Activated T-cell treated with anti-CD3 and anti-CD28 coated beads, Interleukin-2, amount 50 U/mL, for 72 hours (primary cell): ENCODE data around the gene RSPO1. TPM values are rescaled to one million over a fixed set of nuclear protein-coding genes. Genes with fewer than 3 reads are reported as not detected.
"Not testable (repeated sequence)": the region's sequence is repeated elsewhere in the genome, so short reads cannot be mapped to it uniquely, and the experiment has no call there.

Experiments used
- ATAC-seq, 2 donors: fragments of 150-1000 bp; cut with Tn5 transposase; replicated peaks in 1 of 2; 2 replicates each; pipeline ENCODE4 v1.10.0; 2021; ENCODE audit warnings: moderate library complexity in 2 of 2, mild to moderate bottlenecking in 1 of 2
- DNase-seq, 2 donors: peaks; one replicate each; pipeline ENCODE4 v3.0.0; 2021 to 2022; ENCODE audit warnings: mixed read lengths in 1 of 2
- H3K27ac Mint-ChIP-seq: one replicate; pipeline ENCODE4 v1.8.0; 2022; ENCODE audit warnings: mild to moderate bottlenecking, moderate library complexity, mixed read lengths
- H3K27me3 Mint-ChIP-seq: one replicate; pipeline ENCODE4 v1.8.0; 2022; ENCODE audit warnings: low read depth, mixed read lengths
- H3K36me3 Mint-ChIP-seq, 2 donors: one replicate each; pipeline ENCODE4 v1.8.0; 2022; ENCODE audit warnings: mixed read lengths in 2 of 2, mild to moderate bottlenecking in 1 of 2; ENCODE audit not compliant: insufficient read depth in 2 of 2
- H3K4me1 Mint-ChIP-seq: one replicate; pipeline ENCODE4 v1.8.0; 2022; ENCODE audit warnings: low read depth, mixed read lengths
- H3K4me3 Mint-ChIP-seq, 2 donors: one replicate each; pipeline ENCODE4 v1.8.0; 2022; ENCODE audit warnings: mild to moderate bottlenecking in 2 of 2, mixed read lengths in 2 of 2, moderate library complexity in 2 of 2
- H3K9me3 Mint-ChIP-seq, 2 donors: one replicate each; pipeline ENCODE4 v1.8.0; 2022; ENCODE audit warnings: mixed read lengths in 2 of 2
- total RNA-seq, 2 donors: library from RNA; stranded (reverse); gene quantifications; one replicate each; pipeline ENCODE4 v1.2.3, GENCODE V29; 2022

Gene RSPO1
- total RNA-seq, 2 donors from 2014 or later: not detected

GRCh38 chr1:37602750-37603694 is 31.7 kb downstream of the RSPO1 start:
- peak; percentile 63 to 67 for ATAC-seq
- peak; percentile 35 to 43 for DNase-seq
- H3K27ac Mint-ChIP-seq: no peak overlapping the region
- no peaks in the 10 kb centered on the region for H3K9me3 Mint-ChIP-seq
- peaks cover 5% of the 10 kb centered on the region for H3K4me1 Mint-ChIP-seq
- H3K27me3 Mint-ChIP-seq: no peaks in the 10 kb centered on the region
- peak overlapping the region in 1 of 2 donors; percentile 35 for H3K4me3 Mint-ChIP-seq
- no peaks in the 10 kb centered on the region for H3K36me3 Mint-ChIP-seq

GRCh38 chr1:37601441-37601840 is 33.3 kb downstream of the RSPO1 start:
- peaks cover 7% of the 10 kb centered on the region for H3K4me1 Mint-ChIP-seq
- no peaks in the 10 kb centered on the region for H3K9me3 Mint-ChIP-seq
- H3K36me3 Mint-ChIP-seq: no peaks in the 10 kb centered on the region
- no peak for ATAC-seq
- no peak overlapping the region for H3K4me3 Mint-ChIP-seq
- H3K27me3 Mint-ChIP-seq: no peaks in the 10 kb centered on the region
- no peak overlapping the region for H3K27ac Mint-ChIP-seq
- DNase-seq: no peak

- H3K27me3 Mint-ChIP-seq: no peaks in the 10 kb centered on the region
- peaks cover 5 to 7% of the 10 kb centered on the region in 2 donors for H3K36me3 Mint-ChIP-seq
- H3K4me3 Mint-ChIP-seq: no peak overlapping the region
These were observed 34.8 kb downstream of the RSPO1 start for GRCh38 chr1:37599940-37600339.

GRCh38 chr1:37596182-37596667 is 38.5 kb downstream of the RSPO1 start:
- Mint-ChIP-seq H3K36me3 (peaks cover 7 to 19% of the 10 kb centered on the region in 2 donors), H3K27me3 (no peaks in the 10 kb centered on the region), H3K9me3 (no peaks in the 10 kb centered on the region), H3K4me1 (peaks cover 44% of the 10 kb centered on the region), H3K27ac (peak overlapping the region; percentile 26), H3K4me3 (peak overlapping the region; percentile 99 to 100)
- ATAC-seq: peak; percentile 2 to 12
- no peak for DNase-seq

More at GRCh38 chr1:37599940-37600339, 34.8 kb downstream of the RSPO1 start:
- Mint-ChIP-seq H3K9me3 (no peaks in the 10 kb centered on the region), H3K4me1 (peaks cover 21% of the 10 kb centered on the region), H3K27ac (no peak overlapping the region)
- ATAC-seq: no peak
- DNase-seq: no peak

- H3K4me3 Mint-ChIP-seq: peak within 1 kb of the TSS; percentile 99 to 100
- ATAC-seq (peak; percentile 99), DNase-seq (peak; percentile 98)
- peaks cover 7 to 23% of the 10 kb centered on the region in 2 donors for H3K36me3 Mint-ChIP-seq
- H3K4me1 Mint-ChIP-seq: peaks cover 48% of the 10 kb centered on the region
- peak within 1 kb of the TSS; percentile 96 for H3K27ac Mint-ChIP-seq
- no peaks in the 10 kb centered on the region for H3K27me3 Mint-ChIP-seq
- H3K9me3 Mint-ChIP-seq: no peaks in the 10 kb centered on the region
These were observed 39.1 kb downstream of the RSPO1 start, which contains the start of gene GNL2 for GRCh38 chr1:37595440-37596181. GNL2 (minus strand) TSS chr1:37595937; CDS start chr1:37595822, 115 bp downstream.

GRCh38 chr1:37593726-37594125 is 41.0 kb downstream of the RSPO1 start:
- peaks cover 66% of the 10 kb centered on the region for H3K4me1 Mint-ChIP-seq
- peaks cover 9 to 33% of the 10 kb centered on the region in 2 donors for H3K36me3 Mint-ChIP-seq
- ATAC-seq (no peak), DNase-seq (no peak)
- peak overlapping the region; percentile 38 to 55 for H3K4me3 Mint-ChIP-seq
- no peak overlapping the region for H3K27ac Mint-ChIP-seq
- H3K27me3 Mint-ChIP-seq: no peaks in the 10 kb centered on the region
- H3K9me3 Mint-ChIP-seq: no peaks in the 10 kb centered on the region

GRCh38 chr1:37588939-37589338 is 45.8 kb downstream of the RSPO1 start:
- Mint-ChIP-seq H3K27me3 (no peaks in the 10 kb centered on the region), H3K9me3 (no peaks in the 10 kb centered on the region), H3K36me3 (peaks cover 11 to 49% of the 10 kb centered on the region in 2 donors), H3K27ac (peak overlapping the region; percentile 64), H3K4me1 (peaks cover 61% of the 10 kb centered on the region), H3K4me3 (peak overlapping the region in 1 of 2 donors; percentile 39)
- no peak for DNase-seq
- ATAC-seq: peak; percentile 81 to 87

- H3K36me3 Mint-ChIP-seq: peaks cover 13 to 46% of the 10 kb centered on the region in 2 donors
- not testable (repeated sequence) for H3K27me3 Mint-ChIP-seq, H3K4me3 Mint-ChIP-seq, ATAC-seq, H3K9me3 Mint-ChIP-seq, H3K27ac Mint-ChIP-seq, DNase-seq
- H3K4me1 Mint-ChIP-seq: peaks cover 27% of the 10 kb centered on the region
These were observed 50.1 kb downstream of the RSPO1 start for GRCh38 chr1:37584544-37584943.

- Mint-ChIP-seq H3K27ac (peak overlapping the region; percentile 94), H3K4me3 (peak overlapping the region; percentile 37 to 62), H3K9me3 (no peaks in the 10 kb centered on the region), H3K27me3 (no peaks in the 10 kb centered on the region), H3K4me1 (peaks cover 64% of the 10 kb centered on the region), H3K36me3 (peaks cover 17 to 67% of the 10 kb centered on the region in 2 donors)
- DNase-seq (no peak), ATAC-seq (peak; percentile 36 to 48)
These were observed 59.0 kb downstream of the RSPO1 start for GRCh38 chr1:37575692-37576091.

GRCh38 chr1:37574834-37575480 is 59.7 kb downstream of the RSPO1 start:
- ATAC-seq (peak; percentile 57), DNase-seq (peak; percentile 32 to 55)

GRCh38 chr1:37570528-37571334 is 64.0 kb downstream of the RSPO1 start:
- no peaks in the 10 kb centered on the region for H3K9me3 Mint-ChIP-seq
- DNase-seq (no peak), ATAC-seq (peak; percentile 22 to 48)
- peaks cover 24 to 63% of the 10 kb centered on the region in 2 donors for H3K36me3 Mint-ChIP-seq
- H3K27ac Mint-ChIP-seq: peak overlapping the region; percentile 34
- peaks cover 47% of the 10 kb centered on the region for H3K4me1 Mint-ChIP-seq
- no peaks in the 10 kb centered on the region for H3K27me3 Mint-ChIP-seq
- H3K4me3 Mint-ChIP-seq: peak overlapping the region in 1 of 2 donors; percentile 48

More at GRCh38 chr1:37574834-37575480, 59.7 kb downstream of the RSPO1 start:
- peaks cover 68% of the 10 kb centered on the region for H3K4me1 Mint-ChIP-seq
- H3K4me3 Mint-ChIP-seq: peak overlapping the region; percentile 27 to 62
- H3K27me3 Mint-ChIP-seq: no peaks in the 10 kb centered on the region
- H3K9me3 Mint-ChIP-seq: no peaks in the 10 kb centered on the region
- H3K27ac Mint-ChIP-seq: peak overlapping the region; percentile 94
- H3K36me3 Mint-ChIP-seq: peaks cover 18 to 66% of the 10 kb centered on the region in 2 donors

GRCh38 chr1:37567023-37567422 is 67.7 kb downstream of the RSPO1 start:
- Mint-ChIP-seq H3K27me3 (no peaks in the 10 kb centered on the region), H3K27ac (no peak overlapping the region), H3K9me3 (no peaks in the 10 kb centered on the region), H3K36me3 (peaks cover 16 to 36% of the 10 kb centered on the region in 2 donors), H3K4me3 (no peak overlapping the region), H3K4me1 (peaks cover 18% of the 10 kb centered on the region)
- no peak for ATAC-seq
- DNase-seq: no peak
